Endothelial cell of hepatic sinusoid (primary cell): ENCODE measurements around the gene C2.

ENCODE experiments used
- in situ Hi-C: cut with HindIII; loops from 2 replicates; pipeline ENCODE4 v1.10.0; 2017; ENCODE audit warnings: low sequenced_read_pairs

C2 gene

GRCh38 chr6:31952890-31953289 is 25.4 kb downstream of the C2 start:
- in situ Hi-C loops: no loop called here

DNA sequence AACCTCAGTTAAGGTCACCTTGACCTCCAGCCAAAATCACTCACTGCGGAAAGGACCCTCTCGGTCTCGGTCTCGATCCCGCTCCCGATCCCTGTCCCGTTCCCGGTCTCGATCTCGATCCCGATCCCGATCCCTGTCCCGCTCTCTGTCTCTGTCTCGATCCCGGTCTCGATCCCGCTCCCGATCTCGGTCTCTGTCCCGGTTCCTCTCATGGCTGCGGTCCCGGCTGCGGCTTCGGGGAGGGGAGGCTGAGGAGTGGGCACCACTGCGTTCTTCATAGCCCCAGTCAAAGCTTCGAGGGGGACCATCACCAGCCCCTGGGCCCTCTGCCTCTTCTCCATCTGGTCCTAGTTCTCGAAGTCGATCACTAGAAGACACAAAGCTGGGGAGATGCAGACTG is 27.0 kb downstream of the C2 start:
- in situ Hi-C loops: no loop called here

DNA sequence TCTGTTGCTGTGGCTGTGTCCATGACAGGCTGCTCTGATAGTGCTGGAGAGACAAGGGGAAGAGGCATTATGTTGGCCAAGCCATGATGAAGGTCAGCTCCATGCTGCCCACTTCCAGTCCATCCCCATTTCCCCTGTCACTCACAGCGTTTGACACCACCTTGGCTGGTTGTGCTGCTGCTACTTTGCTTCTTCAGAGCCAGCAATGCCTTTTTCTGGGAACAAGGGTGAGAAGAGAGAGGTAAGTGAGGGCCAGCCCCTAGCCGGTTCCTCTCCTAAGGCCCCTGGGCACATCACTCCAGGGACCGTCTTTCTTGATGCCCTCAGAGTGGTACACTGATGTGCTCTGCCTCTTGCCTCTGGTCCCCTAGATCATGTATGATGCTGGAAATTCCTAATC is 29.3 kb downstream of the C2 start:
- in situ Hi-C loops: no loop called here

DNA sequence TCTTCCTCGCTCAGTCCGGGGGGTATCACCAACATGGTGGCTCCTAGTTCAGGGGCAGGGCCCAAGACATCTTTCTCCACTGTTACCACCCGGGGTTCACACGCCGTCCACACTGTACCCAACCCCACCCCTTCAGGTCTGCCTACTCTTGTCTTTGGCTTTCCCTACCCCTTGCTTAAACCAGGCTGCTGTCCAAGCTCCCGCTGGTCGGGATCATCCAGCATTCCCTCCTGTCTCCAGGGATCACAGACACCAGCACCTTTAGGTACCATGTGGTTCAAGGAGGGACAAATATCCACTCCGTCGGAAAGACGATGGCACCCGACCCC is 30.9 kb downstream of the C2 start:
- in situ Hi-C loops: no loop called here

- in situ Hi-C loops: no loop called here
These were observed 31.5 kb downstream of the C2 start, which contains the start of the genes NELFE and SKIC2 for GRCh38 chr6:31958741-31959739. Gene NELFE (minus strand): TSS chr6:31958971. CDS start chr6:31958446, 525 bp downstream. Gene SKIC2 (plus strand): TSS chr6:31959175. CDS start chr6:31959193, 18 bp downstream.

GRCh38 chr6:31961616-31962015 is 34.1 kb downstream of the C2 start:
- in situ Hi-C loops: no loop called here

- in situ Hi-C loops: no loop called here
These were observed 36.4 kb downstream of the C2 start for GRCh38 chr6:31963921-31964320.

GRCh38 chr6:31965700-31966099 is 38.2 kb downstream of the C2 start:
- in situ Hi-C loops: no loop called here

DNA sequence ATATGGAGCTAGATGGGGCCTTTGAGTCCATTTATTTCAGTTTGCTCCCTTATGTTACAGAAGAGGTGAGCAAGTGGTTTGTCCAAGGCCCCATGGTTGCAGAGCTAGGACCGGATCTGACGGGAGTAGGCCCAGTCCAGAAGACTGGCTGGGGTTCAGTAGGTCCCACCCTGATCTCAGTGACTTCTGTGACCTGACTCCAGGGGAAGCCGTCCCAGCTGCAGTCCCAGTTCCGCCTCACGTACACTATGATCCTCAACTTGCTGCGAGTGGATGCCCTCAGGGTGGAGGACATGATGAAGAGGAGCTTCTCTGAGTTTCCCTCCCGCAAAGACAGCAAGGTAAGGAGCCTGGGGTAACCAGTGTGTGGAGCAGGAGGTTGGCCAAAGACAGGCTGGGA is 39.0 kb downstream of the C2 start:
- in situ Hi-C loops: no loop called here

DNA sequence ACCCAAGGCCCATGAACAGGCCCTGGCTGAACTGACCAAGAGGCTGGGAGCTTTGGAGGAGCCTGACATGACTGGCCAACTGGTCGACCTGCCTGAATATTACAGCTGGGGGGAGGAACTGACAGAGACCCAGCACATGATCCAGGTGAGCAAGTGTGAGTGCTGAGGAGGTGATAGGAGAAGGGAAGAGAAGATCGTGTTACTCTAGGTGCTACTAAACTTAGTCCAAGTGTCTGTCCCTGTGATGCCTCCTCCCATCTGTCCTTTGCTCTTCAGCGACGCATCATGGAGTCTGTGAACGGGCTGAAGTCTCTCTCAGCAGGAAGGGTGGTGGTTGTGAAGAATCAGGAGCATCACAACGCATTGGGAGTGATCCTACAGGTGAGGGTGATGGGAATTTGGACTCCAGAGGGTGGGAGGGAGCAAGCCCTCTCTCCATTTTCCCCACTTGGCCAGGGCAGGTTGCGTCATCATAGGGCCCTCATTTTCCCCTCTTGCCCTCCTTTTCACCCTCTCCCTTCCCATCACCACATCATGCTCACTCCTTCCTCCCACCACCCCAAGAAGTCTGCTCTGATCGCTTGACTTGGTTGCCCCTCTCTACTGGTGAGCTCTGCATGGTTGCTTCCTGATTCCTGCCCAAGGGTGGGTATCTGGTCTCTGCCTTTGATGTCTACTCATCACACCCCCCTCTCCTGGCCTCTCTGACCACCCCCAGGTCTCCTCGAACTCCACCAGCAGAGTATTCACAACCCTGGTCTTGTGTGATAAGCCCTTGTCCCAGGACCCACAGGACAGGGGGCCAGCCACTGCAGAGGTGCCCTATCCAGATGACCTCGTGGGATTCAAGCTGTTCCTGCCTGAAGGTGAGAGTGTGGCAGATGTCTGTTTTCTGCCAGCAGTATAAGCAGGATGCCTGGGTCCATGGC is 39.7 kb downstream of the C2 start:
- in situ Hi-C loops: no loop called here

DNA sequence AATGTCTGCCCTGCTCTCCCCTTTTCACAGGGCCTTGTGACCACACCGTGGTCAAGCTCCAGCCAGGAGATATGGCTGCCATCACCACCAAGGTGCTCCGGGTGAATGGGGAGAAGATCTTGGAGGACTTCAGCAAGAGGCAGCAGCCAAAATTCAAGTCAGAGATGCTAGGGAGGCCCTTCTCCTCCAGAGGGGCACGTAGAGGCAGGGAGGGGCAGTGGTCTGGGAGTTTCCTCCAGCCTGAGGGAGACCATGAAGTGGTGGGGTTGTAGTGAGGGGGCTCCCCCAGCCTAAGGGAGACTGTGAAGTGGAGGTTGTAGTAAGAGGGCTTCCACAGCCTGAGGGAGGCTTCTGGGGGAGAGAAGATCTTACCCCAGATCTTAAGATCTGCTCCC is 40.4 kb downstream of the C2 start:
- in situ Hi-C loops: no loop called here

GRCh38 chr6:31968326-31968725 is 40.8 kb downstream of the C2 start:
- in situ Hi-C loops: no loop called here

DNA sequence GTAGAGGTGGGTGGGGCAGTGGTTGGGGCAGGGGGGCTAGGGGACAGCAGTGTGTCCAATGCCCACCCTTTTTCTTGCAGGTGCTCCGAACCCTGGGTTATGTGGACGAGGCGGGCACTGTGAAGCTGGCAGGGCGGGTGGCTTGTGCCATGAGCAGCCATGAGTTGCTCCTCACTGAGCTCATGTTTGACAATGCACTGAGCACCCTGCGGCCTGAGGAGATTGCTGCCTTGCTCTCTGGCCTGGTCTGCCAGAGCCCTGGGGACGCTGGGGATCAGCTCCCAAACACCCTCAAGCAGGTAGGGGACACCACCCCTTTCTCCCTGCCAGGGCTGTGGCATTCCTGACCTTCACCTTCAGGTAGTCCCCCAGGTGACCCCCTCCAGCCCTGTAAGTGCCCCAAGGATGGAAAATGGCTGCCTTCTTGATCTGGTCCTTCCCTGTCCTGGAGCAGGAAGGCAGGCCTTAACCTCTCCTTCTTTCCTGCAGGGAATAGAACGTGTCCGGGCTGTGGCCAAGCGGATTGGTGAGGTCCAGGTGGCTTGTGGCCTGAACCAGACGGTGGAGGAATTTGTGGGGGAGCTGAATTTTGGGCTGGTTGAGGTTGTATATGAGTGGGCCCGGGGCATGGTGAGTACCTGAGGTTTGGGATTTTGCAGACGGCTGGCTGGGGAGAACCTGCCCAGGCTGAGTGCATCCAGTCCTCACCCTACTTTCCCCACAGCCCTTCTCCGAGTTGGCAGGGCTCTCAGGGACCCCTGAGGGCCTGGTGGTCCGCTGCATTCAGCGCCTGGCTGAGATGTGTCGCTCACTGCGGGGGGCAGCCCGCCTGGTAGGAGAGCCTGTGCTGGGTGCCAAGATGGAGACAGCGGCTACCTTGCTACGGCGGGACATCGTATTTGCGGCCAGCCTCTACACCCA is 41.5 kb downstream of the C2 start:
- in situ Hi-C loops: no loop called here

- in situ Hi-C loops: no loop called here
These were observed 42.4 kb downstream of the C2 start for GRCh38 chr6:31969712-31970603.

DNA sequence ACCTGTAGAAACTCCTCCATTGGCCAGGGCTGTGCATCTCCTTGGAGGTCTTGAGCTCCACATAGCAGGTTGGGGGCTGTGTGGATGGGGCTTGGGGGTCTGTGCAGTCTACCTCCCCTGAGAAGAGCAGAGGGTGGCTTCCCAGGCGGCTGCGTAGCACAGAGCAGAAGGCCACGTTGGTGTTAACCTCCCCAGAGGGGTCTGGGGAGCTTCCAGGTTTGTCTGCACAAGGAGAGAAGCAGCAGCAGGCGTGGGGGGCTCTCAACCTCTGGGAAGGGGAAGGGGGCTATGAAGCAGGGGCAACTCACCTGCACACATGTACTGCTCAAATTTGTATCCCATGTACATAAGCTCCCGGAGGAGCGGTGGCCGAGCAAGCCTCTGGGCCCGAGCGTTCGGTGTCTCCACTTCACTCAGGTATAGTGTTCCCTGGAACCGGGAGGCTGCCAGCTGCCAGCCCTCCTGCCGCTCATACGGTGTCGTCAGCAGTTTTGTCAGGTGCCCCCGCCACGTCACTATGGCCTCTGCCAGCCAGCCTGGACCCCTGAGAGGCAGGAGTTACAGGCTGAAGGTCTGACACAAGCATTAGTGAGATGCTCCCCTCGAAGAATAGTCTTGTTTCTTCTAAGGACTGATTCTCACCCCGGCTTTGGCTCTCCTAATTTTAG is 43.2 kb downstream of the C2 start:
- in situ Hi-C loops: no loop called here

DNA sequence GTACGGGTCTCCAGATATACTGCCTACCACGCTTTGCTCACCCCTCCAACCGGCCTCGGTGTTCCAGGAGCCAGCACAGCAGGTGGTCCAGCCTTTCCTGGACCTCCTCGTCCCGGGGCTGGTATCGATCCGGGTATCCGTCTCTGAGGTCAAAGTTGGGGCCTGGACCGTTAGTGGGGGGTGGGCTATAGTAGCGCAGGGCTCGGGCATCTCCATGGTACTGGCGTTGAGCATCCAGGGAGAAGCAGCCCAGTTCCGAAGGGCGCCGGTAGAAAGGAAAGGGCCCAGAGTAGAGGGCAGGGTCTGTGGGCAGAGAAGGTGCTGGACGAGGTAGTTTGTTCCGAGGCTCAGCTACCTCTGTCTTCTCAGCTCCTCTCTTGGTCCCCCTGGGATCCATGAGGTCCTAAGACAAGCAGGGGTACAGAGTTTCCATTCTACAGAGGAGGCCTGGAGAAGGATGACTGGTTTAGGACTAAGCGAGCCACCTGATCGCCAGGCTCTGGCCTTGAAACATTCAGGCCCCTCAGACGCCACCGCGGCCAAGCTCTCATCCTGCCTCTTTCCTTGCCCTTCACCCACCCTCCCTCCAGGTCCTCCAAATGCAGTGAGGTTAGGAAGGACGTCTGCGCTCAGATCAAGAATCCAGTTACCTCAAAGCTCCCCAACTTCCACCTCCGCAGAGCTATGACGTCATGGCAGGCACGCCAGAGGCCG is 43.9 kb downstream of the C2 start:
- in situ Hi-C loops: no loop called here

GRCh38 chr6:31971993-31972708 is 44.6 kb downstream of the C2 start, which contains the start of gene DXO:
Gene DXO (minus strand): TSS chr6:31972138. CDS start chr6:31971675, 463 bp downstream.
- in situ Hi-C loops: no loop called here
